KOPT-K1 (cell line): ENCODE data around the gene TRAK1.

ENCODE experiments used
- H3K27ac ChIP-seq: fragments of 200-600 bp; sonication (generic); 2 replicates; pipeline ENCODE4 v1.5.1; 2016; ENCODE audit warnings: antibody characterized with exemption, mild to moderate bottlenecking, low read depth, low read length; ENCODE audit not compliant: poor library complexity, severe bottlenecking
- H3K36me3 ChIP-seq: fragments of 200-600 bp; sonication (generic); 2 replicates; pipeline ENCODE4 v1.5.1; 2017; ENCODE audit warnings: antibody characterized with exemption, mild to moderate bottlenecking, low read length, moderate library complexity; ENCODE audit not compliant: insufficient read depth
- H3K9me3 ChIP-seq: fragments of 200-600 bp; sonication (generic); 2 replicates; pipeline ENCODE4 v1.5.1; 2017; ENCODE audit warnings: antibody characterized with exemption, low read length, mild to moderate bottlenecking; ENCODE audit not compliant: insufficient read depth, poor library complexity, severe bottlenecking

TRAK1 gene

GRCh38 chr3:42179110-42179725 is 88.1 kb downstream of the TRAK1 start:
- Histone ChIP-seq H3K36me3 (no peaks in the 10 kb centered on the region), H3K27ac (no peak overlapping the region)

GRCh38 chr3:42180901-42181300 is 89.7 kb downstream of the TRAK1 start:
- no peaks in the 10 kb centered on the region for H3K9me3 ChIP-seq
- no peaks in the 10 kb centered on the region for H3K36me3 ChIP-seq
- H3K27ac ChIP-seq = no peak overlapping the region

More at GRCh38 chr3:42179110-42179725, 88.1 kb downstream of the TRAK1 start:
- H3K9me3 ChIP-seq = no peaks in the 10 kb centered on the region

GRCh38 chr3:42182555-42182954 is 91.4 kb downstream of the TRAK1 start:
- Histone ChIP-seq H3K9me3 (no peaks in the 10 kb centered on the region), H3K27ac (no peak overlapping the region), H3K36me3 (no peaks in the 10 kb centered on the region)

DNA sequence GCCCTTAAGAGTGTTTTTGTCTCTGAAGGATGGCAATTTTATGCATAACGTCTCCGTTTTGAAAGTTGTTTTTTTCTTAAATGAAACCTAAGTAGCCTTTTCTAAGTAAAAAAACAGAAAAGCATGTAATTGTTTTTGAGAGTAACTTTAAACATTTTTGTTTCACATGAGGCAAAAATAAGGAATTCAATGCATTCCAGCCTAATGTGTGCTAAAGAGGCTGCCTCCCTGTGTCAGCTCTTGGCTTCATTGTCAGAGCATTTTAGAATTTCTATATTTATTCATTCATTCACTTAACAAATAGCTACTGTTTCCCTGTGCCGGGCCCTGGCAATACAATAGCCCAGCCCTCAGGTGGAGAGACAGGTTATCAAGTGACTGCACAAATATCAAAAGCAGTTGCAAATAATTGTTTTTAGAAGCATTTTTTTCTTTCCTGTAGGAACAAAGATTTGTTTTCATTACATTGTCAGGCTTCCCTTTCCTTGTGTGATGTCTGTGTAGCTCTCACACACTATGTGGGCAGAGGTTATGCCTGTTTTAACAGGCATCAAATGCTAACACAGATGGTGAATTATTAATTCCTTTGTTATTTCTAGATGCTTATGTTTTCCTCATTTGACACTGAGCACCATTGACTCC is 93.0 kb downstream of the TRAK1 start:
- H3K27ac ChIP-seq = no peak overlapping the region

GRCh38 chr3:42184651-42185443 is 93.7 kb downstream of the TRAK1 start:
- H3K9me3 ChIP-seq = no peaks in the 10 kb centered on the region
- no peak overlapping the region for H3K27ac ChIP-seq
- no peaks in the 10 kb centered on the region for H3K36me3 ChIP-seq

More for the DNA sequence above, 93.0 kb downstream of the TRAK1 start:
- Histone ChIP-seq H3K9me3 (no peaks in the 10 kb centered on the region), H3K36me3 (no peaks in the 10 kb centered on the region)

- no peaks in the 10 kb centered on the region for H3K36me3 ChIP-seq
- H3K9me3 ChIP-seq = no peaks in the 10 kb centered on the region
- H3K27ac ChIP-seq = no peak overlapping the region
These were observed 96.8 kb downstream of the TRAK1 start for GRCh38 chr3:42187936-42188335.

GRCh38 chr3:42188376-42188775 is 97.2 kb downstream of the TRAK1 start:
- H3K27ac ChIP-seq = no peak overlapping the region
- H3K36me3 ChIP-seq = no peaks in the 10 kb centered on the region
- no peaks in the 10 kb centered on the region for H3K9me3 ChIP-seq

DNA sequence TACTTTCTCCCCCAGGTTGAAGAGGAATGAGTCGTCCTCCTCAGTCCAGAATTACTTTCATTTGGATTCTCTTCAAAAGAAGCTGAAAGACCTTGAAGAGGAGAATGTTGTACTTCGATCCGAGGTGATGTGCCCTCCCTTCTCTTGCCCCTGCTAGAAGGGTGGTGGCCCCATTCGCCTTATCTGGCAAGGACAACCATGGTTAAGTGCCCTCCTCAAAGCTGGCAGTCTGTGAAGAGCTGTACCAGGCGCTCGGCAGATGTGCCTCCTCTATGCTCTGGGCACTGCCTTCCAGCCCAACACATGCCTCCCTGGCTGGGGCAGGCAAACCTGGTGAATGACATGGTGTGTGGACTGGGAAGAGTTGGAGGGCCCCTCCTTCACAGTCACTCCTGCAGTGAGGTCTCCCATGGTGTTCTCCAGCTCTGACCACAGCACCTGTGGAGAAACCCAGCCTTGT is 97.9 kb downstream of the TRAK1 start:
- Histone ChIP-seq H3K27ac (no peak overlapping the region), H3K36me3 (no peaks in the 10 kb centered on the region), H3K9me3 (no peaks in the 10 kb centered on the region)

DNA sequence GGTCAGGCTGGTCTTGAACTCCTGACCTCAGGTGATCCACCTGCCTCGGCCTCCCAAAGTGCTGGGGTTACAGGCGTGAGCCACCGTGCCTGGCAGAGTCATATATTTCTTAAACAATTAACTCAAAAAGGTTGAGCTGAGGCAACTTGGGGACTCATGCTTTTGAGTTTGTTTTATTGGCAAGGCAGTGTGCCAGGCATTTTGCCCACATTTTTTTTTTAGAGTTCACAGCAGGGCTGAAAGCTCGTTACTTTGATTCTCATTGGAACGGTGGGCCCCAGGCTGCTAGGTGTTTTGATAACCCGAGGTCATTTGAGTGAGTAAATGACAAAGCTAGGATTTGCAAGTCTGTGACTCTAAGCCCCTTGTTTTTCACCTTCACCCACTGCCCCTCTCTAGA is 98.6 kb downstream of the TRAK1 start:
- no peaks in the 10 kb centered on the region for H3K9me3 ChIP-seq
- H3K36me3 ChIP-seq = no peaks in the 10 kb centered on the region
- no peak overlapping the region for H3K27ac ChIP-seq

GRCh38 chr3:42190701-42191442 is 99.7 kb downstream of the TRAK1 start:
- no peak overlapping the region for H3K27ac ChIP-seq
- no peaks in the 10 kb centered on the region for H3K9me3 ChIP-seq
- H3K36me3 ChIP-seq = no peaks in the 10 kb centered on the region

DNA sequence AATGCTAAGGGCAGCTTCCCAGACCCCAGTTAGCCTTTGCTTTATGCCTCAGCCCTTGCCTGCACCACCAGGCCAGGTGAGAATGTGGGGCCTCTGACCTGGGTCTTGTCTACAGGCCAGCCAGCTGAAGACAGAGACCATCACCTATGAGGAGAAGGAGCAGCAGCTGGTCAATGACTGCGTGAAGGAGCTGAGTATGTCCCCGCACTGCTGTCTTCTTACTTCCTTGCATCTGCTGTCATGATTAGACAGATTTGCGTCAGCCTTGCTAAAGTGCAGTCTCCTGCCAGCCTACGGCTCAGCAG is 100.2 kb downstream of the TRAK1 start:
- Histone ChIP-seq H3K9me3 (no peaks in the 10 kb centered on the region), H3K36me3 (no peaks in the 10 kb centered on the region), H3K27ac (no peak overlapping the region)

GRCh38 chr3:42192334-42193200 is 101.4 kb downstream of the TRAK1 start:
- H3K36me3 ChIP-seq = no peaks in the 10 kb centered on the region
- no peak overlapping the region for H3K27ac ChIP-seq
- H3K9me3 ChIP-seq = no peaks in the 10 kb centered on the region

- no peaks in the 10 kb centered on the region for H3K36me3 ChIP-seq
- H3K27ac ChIP-seq = no peak overlapping the region
- no peaks in the 10 kb centered on the region for H3K9me3 ChIP-seq
These were observed 103.9 kb downstream of the TRAK1 start for GRCh38 chr3:42194943-42195510.

DNA sequence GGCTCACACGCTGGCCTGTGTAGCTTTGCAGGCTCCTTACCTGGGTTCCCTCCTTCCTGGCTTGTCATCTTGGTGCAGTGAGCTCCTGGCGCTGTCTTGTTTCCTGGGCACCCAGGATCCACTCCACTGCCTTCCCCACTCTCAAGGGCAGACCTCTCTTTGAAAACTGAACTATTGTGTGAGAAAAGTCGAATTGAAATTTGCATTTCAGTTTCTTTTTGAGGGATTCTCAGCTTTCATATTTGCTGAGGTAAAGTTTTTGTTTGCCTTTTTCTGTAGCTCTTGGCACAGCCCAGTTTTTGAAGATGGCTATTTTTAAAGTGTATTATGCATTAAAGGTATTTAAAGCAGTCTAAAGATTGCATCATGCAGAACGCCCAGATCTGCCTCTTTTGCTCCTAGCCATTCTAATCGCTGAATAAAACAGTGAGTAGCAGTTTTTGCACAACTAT is 104.7 kb downstream of the TRAK1 start:
- Histone ChIP-seq H3K27ac (no peak overlapping the region), H3K9me3 (no peaks in the 10 kb centered on the region), H3K36me3 (no peaks in the 10 kb centered on the region)
